Activated T-cell treated with anti-CD3 and anti-CD28 coated beads for 1 hour (primary cell): ENCODE results near the gene WDR7.

Source experiments
- DNase-seq: peaks from one replicate; pipeline ENCODE4 v3.0.0-alpha.2; 2020; ENCODE audit warnings: low read depth

Gene WDR7

GRCh38 chr18:56650944-56651770, at the start of gene WDR7:
WDR7 (plus strand) TSS chr18:56651359; CDS start chr18:56672516, 21,157 bp downstream.
- DNase-seq = peak; percentile 89

GRCh38 chr18:56606618-56607017, 44.5 kb upstream of the WDR7 start:
- DNase-seq = no peak

GRCh38 chr18:56615738-56616520, 35.2 kb upstream of the WDR7 start:
- DNase-seq = no peak

DNA sequence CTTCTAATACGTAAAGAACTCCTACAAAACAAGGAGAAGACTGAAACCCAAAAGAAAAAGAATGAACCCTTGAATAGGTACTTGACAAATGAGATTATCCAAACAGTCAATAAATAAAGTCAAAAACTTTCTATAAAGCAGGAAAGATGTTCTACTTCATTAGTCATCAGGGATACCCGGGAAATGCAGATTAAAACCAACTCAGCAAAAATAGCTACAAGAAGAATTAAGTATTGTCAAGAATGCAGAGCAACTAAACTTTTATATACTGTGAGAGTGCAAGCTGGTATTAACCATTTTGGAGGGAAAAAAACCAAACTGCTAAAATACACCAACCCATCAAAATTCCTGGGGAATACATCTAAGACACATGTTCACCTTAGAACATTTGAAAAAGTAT, 23.2 kb upstream of the WDR7 start:
- no peak for DNase-seq

GRCh38 chr18:56632070-56633022, 18.8 kb upstream of the WDR7 start:
- no peak for DNase-seq

DNA sequence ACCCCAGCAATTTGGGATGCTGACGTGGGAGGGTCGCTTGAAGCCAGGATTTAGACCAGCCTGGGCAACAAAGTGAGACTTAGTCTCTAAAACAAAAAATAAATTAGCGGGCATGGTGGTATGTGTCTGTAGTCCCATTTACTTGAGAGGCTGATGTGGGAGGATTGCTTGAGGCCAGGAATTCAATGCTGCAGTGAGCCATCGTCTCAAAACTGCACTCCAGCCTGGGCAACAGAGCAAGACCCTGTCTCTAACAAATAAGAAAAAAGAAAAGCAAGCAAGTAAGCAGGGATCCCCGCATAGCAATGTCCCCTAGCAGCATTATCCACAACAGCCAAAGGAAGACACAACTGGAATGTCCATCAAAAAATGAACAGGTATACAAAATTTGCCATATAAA, 16.2 kb upstream of the WDR7 start:
- no peak for DNase-seq

DNA sequence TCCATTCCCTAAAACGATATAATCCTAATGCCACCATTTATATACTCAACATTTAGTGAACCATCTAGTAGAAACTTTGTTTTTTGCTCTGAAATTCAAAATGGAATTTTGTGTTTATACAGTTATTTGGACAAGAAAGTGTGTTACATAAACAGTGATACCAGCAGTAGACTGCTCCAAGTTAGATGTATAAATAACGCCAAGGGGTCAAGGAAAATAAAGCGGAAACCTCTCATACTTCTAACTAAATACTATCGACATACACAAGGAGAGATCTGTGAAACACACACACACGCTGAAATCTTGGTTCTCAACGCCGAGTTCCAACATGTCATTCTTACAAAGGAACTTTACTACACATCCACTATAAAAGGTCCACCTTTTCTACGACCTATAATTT, 14.0 kb upstream of the WDR7 start:
- DNase-seq = no peak

DNA sequence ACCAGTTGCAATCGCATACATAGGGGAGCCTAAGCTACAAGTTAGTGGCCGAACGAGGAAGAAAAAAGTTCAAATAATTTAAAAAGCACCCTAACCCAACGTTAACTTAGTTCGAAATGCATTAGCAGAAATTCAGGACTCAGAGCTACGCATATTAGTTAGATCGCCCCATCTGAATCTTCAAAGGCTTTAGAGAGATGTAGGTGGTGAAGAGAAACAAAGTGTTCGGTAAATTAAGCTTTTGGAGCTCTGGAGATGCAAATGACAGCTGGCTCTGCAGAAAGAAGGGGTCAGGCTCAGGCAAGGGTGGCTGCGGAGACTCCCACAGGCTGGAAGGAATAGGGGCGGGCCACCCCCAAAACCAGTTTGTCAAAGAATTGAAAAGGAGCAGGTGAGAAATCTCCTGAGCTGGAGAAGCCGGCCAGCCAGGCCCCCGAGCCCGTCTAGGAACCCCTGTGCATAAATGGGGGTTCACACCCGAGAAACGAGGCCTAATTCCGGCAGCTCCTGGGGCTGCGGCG, 13.4 kb upstream of the WDR7 start:
- no peak for DNase-seq

DNA sequence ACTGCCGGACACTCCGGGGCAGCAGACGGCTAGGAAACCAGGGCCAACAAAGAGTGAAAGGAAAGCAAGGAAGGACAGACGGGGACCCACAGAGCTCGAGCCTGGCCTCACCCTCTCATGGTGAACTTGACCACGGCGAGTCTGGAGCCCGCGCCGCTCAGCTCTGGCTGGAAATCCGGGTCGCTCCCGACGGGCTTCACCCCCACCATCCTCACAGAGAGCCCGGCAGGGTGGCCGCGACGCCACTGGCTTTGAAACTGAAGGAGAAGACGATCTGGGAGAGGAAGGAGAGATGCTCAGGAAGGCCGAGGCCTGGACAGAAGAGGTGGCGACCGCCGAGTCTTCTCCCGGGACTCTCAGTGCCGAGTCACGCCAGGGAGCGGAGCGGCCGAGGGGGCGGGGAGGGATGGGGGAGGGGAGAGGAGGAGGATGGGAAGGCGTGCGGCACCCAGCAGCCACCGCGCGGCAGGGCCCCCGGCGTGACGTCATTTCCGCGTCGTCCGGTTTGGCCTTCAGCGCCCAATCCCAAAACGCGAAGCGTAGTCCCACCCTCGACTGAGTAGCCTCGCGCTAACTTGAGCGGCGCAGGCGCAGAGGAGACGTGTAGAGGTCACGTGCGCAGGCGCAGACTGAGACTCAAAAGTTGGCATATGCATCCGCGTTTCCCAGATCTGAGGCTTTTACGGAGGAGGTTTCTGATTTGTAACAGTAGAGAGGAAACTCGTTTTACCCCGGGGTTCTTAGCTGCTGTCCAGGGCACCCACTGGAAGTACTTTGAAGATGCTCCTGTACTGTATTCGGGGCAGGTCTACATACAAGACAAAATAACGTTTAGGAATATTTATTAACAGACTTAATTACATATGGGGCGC, 12.7 kb upstream of the WDR7 start, which contains the start of gene TXNL1:
Gene TXNL1 (minus strand): TSS at position 361 of the 872 bp plus-strand sequence. CDS start 152 bp downstream, at position 209.
- peak; percentile 98 for DNase-seq

GRCh38 chr18:56639104-56639381, 12.1 kb upstream of the WDR7 start:
- DNase-seq = no peak

GRCh38 chr18:56639571-56639970, 11.6 kb upstream of the WDR7 start:
- DNase-seq = no peak

DNA sequence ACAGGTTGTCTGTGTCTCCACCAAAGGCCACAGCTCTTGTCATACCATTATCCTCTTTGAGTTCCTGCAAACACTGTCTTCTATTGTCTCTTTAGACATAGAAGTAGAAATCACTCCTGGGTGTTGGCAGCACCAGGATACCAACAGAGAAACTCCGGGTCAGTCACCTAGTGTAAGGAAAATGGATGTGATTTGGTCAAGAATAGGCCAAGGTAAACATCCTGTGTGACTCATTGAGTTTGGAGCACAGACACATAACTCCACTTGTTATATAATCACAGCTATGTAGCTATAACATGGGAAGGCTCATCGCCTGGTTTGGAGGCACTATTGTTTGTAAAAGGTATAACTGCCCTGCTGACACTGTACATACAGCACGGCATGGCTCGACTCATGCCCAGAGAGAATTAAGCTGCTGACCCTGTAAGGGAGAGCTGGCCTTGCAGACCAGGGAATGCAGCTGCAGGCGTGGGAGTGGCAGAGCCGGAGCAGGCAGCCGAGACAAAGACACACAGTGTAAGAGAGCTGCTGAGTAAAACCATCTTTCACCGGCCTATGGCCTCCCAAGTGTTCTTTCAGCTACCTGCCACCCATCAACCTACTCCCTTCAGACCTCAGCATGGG, 9.3 kb upstream of the WDR7 start:
- no peak for DNase-seq

DNA sequence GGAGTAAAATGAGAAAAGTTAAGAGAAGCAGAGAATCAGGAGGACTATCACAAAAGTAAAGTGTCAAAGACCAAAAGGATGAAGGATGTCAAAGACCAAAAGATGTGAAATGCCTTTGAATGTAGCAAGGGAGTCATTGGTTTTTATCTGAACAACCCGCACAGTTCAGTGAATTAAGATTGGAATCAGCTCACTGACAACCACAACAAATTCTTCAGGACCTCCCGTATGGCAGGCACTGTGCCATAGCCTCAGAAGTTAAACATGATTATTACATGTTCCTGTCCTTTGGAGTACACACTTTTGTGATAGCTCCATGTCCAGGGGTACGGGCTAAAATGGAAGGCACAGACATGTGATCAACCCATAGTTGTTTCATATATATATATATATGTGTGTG, 7.8 kb upstream of the WDR7 start:
- DNase-seq = no peak

- no peak for DNase-seq
Observed at GRCh38 chr18:56645415-56646016, 5.6 kb upstream of the WDR7 start.

- no peak for DNase-seq
Observed at GRCh38 chr18:56647071-56647470, 4.1 kb upstream of the WDR7 start.

DNA sequence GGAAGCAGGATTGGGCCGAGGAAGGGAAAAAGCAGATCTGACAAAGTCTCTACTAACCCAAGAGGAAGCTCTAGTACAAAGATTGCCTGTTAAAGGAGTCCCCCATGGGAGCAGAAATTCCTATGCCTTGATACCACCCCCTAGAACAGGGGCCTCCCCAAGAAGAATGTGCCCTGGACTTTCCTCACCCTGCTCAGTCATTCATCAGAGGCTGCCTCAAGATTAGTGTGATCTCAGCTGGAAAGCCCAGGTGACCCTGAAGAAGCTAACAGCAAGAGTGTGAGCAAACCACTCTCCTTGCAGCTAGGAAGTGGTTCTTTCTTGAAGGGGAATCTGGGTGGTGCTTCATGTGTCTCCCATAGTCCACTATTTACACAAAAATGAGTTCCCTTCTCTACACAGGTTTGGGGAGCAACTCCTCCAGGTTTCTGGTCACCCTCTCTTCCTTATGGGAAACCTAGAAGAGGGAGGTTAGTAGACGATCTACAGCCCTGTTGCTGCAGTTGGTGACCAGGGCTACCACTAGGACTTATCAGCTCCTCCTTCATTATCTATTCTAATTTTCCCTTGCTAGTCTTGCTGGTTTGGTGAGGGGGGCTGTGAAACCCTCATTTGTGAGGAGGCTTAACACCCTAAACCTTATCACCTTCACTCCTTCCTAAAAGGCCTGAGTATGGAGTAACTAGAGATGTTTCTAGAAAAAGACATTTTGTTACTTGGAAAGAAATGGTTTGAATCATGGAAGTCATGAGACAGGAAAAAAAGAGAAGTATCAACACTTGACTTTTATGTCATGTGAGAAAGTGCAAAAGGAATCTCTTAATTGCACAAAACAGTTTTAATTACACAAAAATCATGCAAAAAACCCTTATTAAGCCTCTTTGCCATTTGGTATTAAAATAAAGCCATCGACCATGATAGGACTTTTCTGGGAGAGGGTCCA, 2.9 kb upstream of the WDR7 start:
- no peak for DNase-seq

DNA sequence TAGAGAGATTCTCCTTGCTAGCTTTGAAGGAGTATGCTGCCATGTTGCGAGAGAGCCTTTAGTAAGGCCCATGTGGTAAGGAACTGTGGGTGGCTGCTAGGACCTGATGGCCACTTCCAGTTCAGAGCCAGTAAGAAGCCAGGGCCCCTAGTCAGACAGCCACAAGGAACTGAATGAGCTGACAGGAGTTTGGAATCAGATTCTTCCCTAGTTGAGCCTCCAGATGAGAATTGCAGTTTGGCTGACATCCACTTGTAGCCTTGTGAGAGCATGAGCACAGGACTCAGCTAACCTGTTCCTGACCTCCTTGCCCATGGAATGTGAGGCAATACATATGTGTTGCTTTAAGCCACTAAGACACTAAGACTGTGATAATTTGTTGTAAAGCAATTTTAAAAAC, 1.2 kb upstream of the WDR7 start:
- DNase-seq = no peak

- no peak for DNase-seq
Observed at GRCh38 chr18:56651771-56652092, 573 bp downstream of the WDR7 start.

GRCh38 chr18:56652802-56653201, 1.6 kb downstream of the WDR7 start:
- DNase-seq = no peak
